MCF 10A (cell line): Measurements from ENCODE around the gene MAP4K2. TPM values are rescaled to one million over a fixed set of nuclear protein-coding genes. Genes with fewer than 3 reads are reported as not detected.
A peak's percentile ranks its signal among the peaks of the same experiment; 100 is the strongest.

Source experiments
- BruUV-seq: library from RNA; stranded (reverse); fragments of 400-500 nt; replicated peaks from 2 replicates; lab custom pipeline; 2021; lab: Mats Ljungman, UMichigan
- CTCF ChIA-PET: fragments of 300-600 bp; sonication (Branson Sonifier 250); formaldehyde crosslinking; extraction: SDS; loops from one replicate; lab custom pipeline; 2021; ENCODE audit warnings: antibody characterized with exemption, inconsistent platforms; lab: Yijun Ruan, JAX
- POLR2A ChIA-PET: fragments of 300-600, 350-650 bp; sonication (Branson Sonifier 250); formaldehyde crosslinking; extraction: SDS; loops from one replicate; lab custom pipeline; 2020; ENCODE audit warnings: antibody characterized with exemption, inconsistent platforms; lab: Yijun Ruan, JAX
- DNase-seq: peaks from one replicate; pipeline ENCODE4 v3.0.0-alpha.2; 2018; ENCODE audit not compliant: unreplicated experiment
- H3K27ac Mint-ChIP-seq: one replicate; pipeline ENCODE4 v1.8.0; 2022; ENCODE audit warnings: mild to moderate bottlenecking, low read depth, mixed read lengths; ENCODE audit not compliant: unreplicated experiment
- H3K27me3 Mint-ChIP-seq: one replicate; pipeline ENCODE4 v1.8.0; 2022; ENCODE audit warnings: mixed read lengths; ENCODE audit not compliant: insufficient read depth, unreplicated experiment
- H3K36me3 Mint-ChIP-seq: one replicate; pipeline ENCODE4 v1.8.0; 2022; ENCODE audit warnings: mild to moderate bottlenecking, moderate library complexity, mixed read lengths; ENCODE audit not compliant: insufficient read depth, unreplicated experiment
- H3K4me1 Mint-ChIP-seq: one replicate; pipeline ENCODE4 v1.8.0; 2022; ENCODE audit warnings: mixed read lengths; ENCODE audit not compliant: insufficient read depth, unreplicated experiment
- H3K4me3 Mint-ChIP-seq: one replicate; pipeline ENCODE4 v1.8.0; 2022; ENCODE audit warnings: mild to moderate bottlenecking, moderate library complexity, mixed read lengths; ENCODE audit not compliant: unreplicated experiment
- H3K9me3 Mint-ChIP-seq: one replicate; pipeline ENCODE4 v1.8.0; 2022; ENCODE audit warnings: mixed read lengths; ENCODE audit not compliant: unreplicated experiment
- intact Hi-C: fragments of 100-400 bp; cut with micrococcal nuclease; formaldehyde crosslinking; loops from 2 replicates; pipeline ENCODE4 v1.14.1; 2022
- total RNA-seq: library from RNA; stranded (reverse); gene quantifications from 2 replicates; pipeline ENCODE4 v1.2.3, GENCODE V29; 2022
- TF ChIP-seq, protein P1 (sequence below): fragments of 200-600 bp; IDR thresholded peaks from one replicate; pipeline ENCODE4 v1.8.0; 2022; ENCODE audit warnings: antibody characterized with exemption, mild to moderate bottlenecking; ENCODE audit not compliant: unreplicated experiment

MAP4K2 gene
- total RNA-seq, 1 experiment from 2014 or later, result 6.8 TPM

DNA sequence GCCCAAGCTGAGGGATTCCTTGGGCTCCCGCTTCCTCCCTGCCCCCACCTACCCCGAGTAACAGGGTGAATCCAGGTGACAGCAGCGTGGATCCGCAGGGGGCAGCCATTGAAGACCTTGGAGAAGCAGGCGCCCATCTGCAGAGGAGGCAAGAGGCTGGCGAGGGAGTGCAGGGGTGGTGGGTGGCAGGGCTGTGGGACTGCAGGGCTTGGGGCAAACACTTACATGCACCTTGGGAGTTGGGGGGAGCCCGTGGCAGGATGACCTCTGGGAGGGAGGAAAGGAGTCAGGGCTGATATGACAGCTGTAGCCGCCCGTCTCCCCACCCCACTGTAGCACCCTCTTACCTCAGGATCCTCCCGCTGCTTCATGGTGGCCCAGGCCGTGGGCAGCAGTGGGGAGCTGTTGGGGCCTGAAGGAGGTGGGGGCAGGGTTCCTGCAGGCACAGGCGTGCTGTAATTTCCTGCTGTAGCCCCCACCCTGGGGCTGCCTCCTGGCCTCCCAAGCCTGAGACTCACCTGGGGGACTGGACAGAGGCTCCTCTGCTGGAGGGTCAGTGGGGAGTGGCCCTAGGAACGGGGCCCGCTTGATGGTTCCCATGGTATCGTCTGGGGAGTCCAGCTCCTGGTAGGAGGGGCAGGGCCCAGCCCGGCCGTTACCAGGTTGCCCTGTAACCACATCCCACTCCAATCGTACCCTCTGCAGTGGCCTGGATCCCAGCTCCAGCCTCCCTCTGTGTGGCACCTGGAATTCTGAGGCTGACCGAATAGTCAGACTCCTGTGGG, 6.1 kb downstream of the MAP4K2 start:
- Mint-ChIP-seq H3K9me3 (no peaks in the 10 kb centered on the region), H3K4me1 (no peaks in the 10 kb centered on the region), H3K27me3 (no peaks in the 10 kb centered on the region), H3K27ac (no peak overlapping the region), H3K4me3 (no peak overlapping the region), H3K36me3 (no peaks in the 10 kb centered on the region)
- ChIA-PET POLR2A (no interaction called here), CTCF (no interaction called here)
- BruUV-seq, result no TSS peak
- intact Hi-C loops, result no loop called here
- TF ChIP-seq, protein P1, sequence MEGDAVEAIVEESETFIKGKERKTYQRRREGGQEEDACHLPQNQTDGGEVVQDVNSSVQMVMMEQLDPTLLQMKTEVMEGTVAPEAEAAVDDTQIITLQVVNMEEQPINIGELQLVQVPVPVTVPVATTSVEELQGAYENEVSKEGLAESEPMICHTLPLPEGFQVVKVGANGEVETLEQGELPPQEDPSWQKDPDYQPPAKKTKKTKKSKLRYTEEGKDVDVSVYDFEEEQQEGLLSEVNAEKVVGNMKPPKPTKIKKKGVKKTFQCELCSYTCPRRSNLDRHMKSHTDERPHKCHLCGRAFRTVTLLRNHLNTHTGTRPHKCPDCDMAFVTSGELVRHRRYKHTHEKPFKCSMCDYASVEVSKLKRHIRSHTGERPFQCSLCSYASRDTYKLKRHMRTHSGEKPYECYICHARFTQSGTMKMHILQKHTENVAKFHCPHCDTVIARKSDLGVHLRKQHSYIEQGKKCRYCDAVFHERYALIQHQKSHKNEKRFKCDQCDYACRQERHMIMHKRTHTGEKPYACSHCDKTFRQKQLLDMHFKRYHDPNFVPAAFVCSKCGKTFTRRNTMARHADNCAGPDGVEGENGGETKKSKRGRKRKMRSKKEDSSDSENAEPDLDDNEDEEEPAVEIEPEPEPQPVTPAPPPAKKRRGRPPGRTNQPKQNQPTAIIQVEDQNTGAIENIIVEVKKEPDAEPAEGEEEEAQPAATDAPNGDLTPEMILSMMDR, result no peak
- no peak for DNase-seq

DNA sequence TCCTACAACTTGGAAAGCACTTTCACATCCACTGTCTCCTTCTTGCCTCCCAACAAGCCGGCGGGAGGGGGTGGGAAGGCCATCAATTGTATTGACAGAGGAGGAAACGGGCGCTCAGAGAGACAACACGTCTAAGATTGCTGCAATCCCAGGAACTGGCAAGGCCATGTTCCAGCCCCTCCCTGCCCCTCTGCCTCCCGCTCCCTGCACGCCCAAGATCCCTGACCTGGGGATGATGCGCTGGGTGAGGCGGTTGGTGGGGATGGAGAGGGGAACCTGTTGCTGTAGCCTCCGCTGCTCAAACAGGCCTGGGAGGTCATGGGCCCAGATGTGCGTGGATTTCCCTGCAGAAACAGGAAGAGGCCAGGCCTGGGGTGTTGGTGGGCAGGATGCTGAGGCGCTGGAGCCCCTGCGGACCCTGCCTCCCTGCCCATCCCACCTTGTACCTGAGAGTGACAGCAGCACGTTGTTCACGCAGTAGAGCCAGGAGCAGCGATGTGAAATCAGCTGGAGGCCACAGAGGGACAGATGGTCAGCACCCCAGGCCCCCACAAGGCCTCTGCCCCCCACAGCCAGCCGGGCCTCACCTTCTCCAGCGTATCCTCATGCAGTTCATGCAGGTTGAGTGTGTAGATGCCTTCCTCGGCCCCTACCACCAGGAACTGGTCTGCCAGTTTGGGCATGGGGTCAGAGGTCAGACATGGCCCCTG, 6.8 kb downstream of the MAP4K2 start:
- Mint-ChIP-seq H3K27me3 (no peaks in the 10 kb centered on the region), H3K9me3 (no peaks in the 10 kb centered on the region), H3K27ac (no peak overlapping the region), H3K36me3 (no peaks in the 10 kb centered on the region), H3K4me1 (no peaks in the 10 kb centered on the region), H3K4me3 (no peak overlapping the region)
- intact Hi-C loops, result no loop called here
- DNase-seq, result no peak
- TF ChIP-seq, protein P1, result no peak
- BruUV-seq, result no TSS peak
- ChIA-PET POLR2A (no interaction called here), CTCF (interaction anchor here (0.5 kb wide), 1 partner anchor 12 kb away, joined by 3 read pairs; no protein-coding TSS in a partner anchor)

DNA sequence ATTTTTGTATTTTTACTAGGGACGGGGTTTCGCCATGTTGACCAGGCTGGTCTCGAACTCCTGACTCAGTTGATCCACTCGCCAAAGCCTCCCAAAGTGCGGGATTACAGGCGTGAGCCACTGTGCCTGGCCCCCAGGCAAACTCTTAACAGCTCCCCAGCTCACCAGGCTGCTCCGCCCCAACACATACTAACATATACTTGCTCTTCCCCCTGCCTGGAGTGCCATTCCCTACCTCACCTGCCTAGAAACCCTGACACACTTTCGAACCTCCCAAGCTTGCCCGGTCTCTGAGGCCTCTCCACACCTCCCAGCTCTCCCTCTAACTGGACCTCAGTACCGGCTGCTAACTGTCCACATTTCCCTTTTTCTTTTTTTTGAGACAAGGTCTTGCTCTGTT, 8.5 kb downstream of the MAP4K2 start:
- Mint-ChIP-seq H3K4me3 (no peak overlapping the region), H3K36me3 (no peaks in the 10 kb centered on the region), H3K27ac (peak overlapping the region; percentile 43), H3K4me1 (no peaks in the 10 kb centered on the region), H3K27me3 (no peaks in the 10 kb centered on the region), H3K9me3 (no peaks in the 10 kb centered on the region)
- DNase-seq, result no peak
- ChIA-PET POLR2A (interaction anchor here (0.9 kb wide), 1 partner anchor 9 kb away, joined by 3 read pairs; the partner anchor contains the start of gene MAP4K2), CTCF (interaction anchor here (0.6 to 1.1 kb wide), 3 partner anchors 9 to 478 kb away, joined by 3 read pairs; partner anchors contain the start of gene CDC42BPG)
- TF ChIP-seq, protein P1, result no peak
- intact Hi-C loops, result no loop called here
- no TSS peak for BruUV-seq
